H1 (cell line): ENCODE measurements around the gene BTBD9.

ENCODE experiments used
- BACH1 ChIP-seq: IDR thresholded peaks from 2 replicates; pipeline ENCODE4 v1.6.1; 2012; ENCODE audit warnings: low read length, improper control_type of control experiment
- CHD2 ChIP-seq: IDR thresholded peaks from 2 replicates; pipeline ENCODE4 v1.6.1; 2012; ENCODE audit warnings: low read length, improper control_type of control experiment
- CTCF ChIP-seq, 3 experiments: IDR thresholded peaks; 1 replicate in 2 of 3; 2 replicates in 1 of 3; pipeline versions ENCODE4 v1.5.1 to v1.6.1; 2011; ENCODE audit warnings: low read length in 3 of 3, mild to moderate bottlenecking in 3 of 3, inconsistent platforms in 2 of 3, low read depth in 1 of 3, moderate library complexity in 1 of 3; ENCODE audit not compliant: insufficient read depth in 1 of 3; ENCODE audit errors: control extremely low read depth in 1 of 3
- KDM5A ChIP-seq: fragments of 200-600 bp; IDR thresholded peaks from 2 replicates; pipeline ENCODE4 v1.7.1; 2012; ENCODE audit warnings: mild to moderate bottlenecking, low read length, inconsistent platforms, mixed read lengths
- SAP30 ChIP-seq: fragments of 300-600 bp; sonication (generic); IDR thresholded peaks from 2 replicates; pipeline ENCODE4 v1.7.1; 2012; ENCODE audit warnings: low read length, moderate library complexity, mild to moderate bottlenecking, inconsistent platforms; ENCODE audit not compliant: insufficient read depth, insufficient replicate concordance

GRCh38 chr6:38323216-38323615, 316.5 kb downstream of the BTBD9 start:
- TF ChIP-seq SAP30, result no peak
- TF ChIP-seq CHD2, result no peak
- TF ChIP-seq KDM5A, result no peak
- no peak for TF ChIP-seq CTCF (IDR thresholded peaks at IDR 0.05; ENCODE audit: control extremely low read depth in 1 of 3, insufficient read depth in 1 of 3, low read depth in 1 of 3, low read length in 3 of 3)
- no peak for TF ChIP-seq BACH1
